Measurements from ENCODE around the gene CD300LD.

Gene CD300LD

DNA sequence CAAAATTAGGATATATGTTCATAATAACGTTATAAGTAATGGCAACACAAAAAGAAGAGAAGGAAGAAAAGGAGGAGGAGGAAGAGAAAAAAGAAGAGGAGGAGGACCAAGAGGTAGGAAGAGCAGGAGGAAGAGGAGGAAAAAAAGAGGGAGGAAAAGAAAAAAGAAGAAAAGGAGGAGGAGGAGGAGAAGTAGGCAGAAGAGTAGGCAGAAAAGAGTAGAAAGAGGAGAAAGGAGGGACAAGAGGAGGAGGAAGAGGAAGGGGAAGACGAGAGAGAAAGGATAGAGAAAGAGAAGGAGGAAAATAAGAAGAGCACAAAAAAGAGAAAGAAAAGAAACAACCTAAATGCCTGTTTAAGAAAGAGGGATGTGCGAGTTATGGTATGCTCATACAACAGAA, 55.2 kb downstream of the CD300LD start:
- H3K27me3 ChIP-seq (ENCODE audit: control insufficient read depth, low read length): no peaks in the 10 kb centered on the region
- H3K79me2 ChIP-seq (ENCODE audit: control insufficient read depth, low read length): no peaks in the 10 kb centered on the region
- no peak overlapping the region for H3K27ac ChIP-seq (ENCODE audit: low read depth, low read length)
- H4K20me1 ChIP-seq (ENCODE audit: control insufficient read depth, insufficient read depth, low read depth, low read length): no peaks in the 10 kb centered on the region
- H3K9me3 ChIP-seq (ENCODE audit: control insufficient read depth, insufficient read depth, low read length): no peaks in the 10 kb centered on the region
- no peaks in the 10 kb centered on the region for H3K9me2 ChIP-seq (replicated peaks; ENCODE audit: control insufficient read depth, low read length)
- H3K4me2 ChIP-seq (ENCODE audit: low read length): no peak overlapping the region
- H3K4me1 ChIP-seq (ENCODE audit: control insufficient read depth, low read length): peaks cover 4% of the 10 kb centered on the region
- no peak overlapping the region for H3K4me3 ChIP-seq (ENCODE audit: low read length)
- TF ChIP-seq, protein P1, sequence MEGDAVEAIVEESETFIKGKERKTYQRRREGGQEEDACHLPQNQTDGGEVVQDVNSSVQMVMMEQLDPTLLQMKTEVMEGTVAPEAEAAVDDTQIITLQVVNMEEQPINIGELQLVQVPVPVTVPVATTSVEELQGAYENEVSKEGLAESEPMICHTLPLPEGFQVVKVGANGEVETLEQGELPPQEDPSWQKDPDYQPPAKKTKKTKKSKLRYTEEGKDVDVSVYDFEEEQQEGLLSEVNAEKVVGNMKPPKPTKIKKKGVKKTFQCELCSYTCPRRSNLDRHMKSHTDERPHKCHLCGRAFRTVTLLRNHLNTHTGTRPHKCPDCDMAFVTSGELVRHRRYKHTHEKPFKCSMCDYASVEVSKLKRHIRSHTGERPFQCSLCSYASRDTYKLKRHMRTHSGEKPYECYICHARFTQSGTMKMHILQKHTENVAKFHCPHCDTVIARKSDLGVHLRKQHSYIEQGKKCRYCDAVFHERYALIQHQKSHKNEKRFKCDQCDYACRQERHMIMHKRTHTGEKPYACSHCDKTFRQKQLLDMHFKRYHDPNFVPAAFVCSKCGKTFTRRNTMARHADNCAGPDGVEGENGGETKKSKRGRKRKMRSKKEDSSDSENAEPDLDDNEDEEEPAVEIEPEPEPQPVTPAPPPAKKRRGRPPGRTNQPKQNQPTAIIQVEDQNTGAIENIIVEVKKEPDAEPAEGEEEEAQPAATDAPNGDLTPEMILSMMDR (IDR thresholded peaks at IDR 0.05; ENCODE audit: low read depth, low read length, poor library complexity, severe bottlenecking): no peak
- no peak for TF ChIP-seq EZH2phosphoT487 (IDR thresholded peaks at IDR 0.05; ENCODE audit: borderline replicate concordance, low read length)
- no peaks in the 10 kb centered on the region for H3K36me3 ChIP-seq (ENCODE audit: control insufficient read depth, low read length)
- no peaks in the 10 kb centered on the region for H3F3A ChIP-seq (ENCODE audit: control insufficient read depth, insufficient read depth)

DNA sequence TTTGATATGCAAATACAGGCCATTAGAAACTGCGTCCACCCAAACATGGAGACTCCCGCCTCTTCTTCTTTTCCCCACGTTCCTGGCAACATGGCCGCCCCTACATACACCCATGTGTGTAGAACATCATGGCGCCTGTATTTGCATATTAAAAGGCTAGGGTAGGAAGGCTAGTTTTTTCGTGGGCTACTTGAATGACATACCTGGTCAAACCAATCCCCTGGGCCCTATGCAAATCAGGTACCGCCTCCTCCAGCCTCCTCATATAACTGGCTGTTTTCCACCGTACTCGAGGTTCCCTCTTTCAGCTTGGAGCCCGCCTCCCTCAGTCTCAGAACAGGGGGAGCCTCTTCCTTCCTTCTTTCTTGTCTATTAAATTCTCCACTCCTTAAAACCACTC, 60.0 kb downstream of the CD300LD start:
- no peaks in the 10 kb centered on the region for H3K9me2 ChIP-seq (replicated peaks; ENCODE audit: control insufficient read depth, low read length)
- no peak overlapping the region for H3K4me2 ChIP-seq (ENCODE audit: low read length)
- H4K20me1 ChIP-seq (ENCODE audit: control insufficient read depth, insufficient read depth, low read depth, low read length): no peaks in the 10 kb centered on the region
- no peak overlapping the region for H3K27ac ChIP-seq (ENCODE audit: low read depth, low read length)
- H3K36me3 ChIP-seq (ENCODE audit: control insufficient read depth, low read length): no peaks in the 10 kb centered on the region
- H3K9me3 ChIP-seq (ENCODE audit: control insufficient read depth, insufficient read depth, low read length): no peaks in the 10 kb centered on the region
- H3K4me3 ChIP-seq (ENCODE audit: low read length): no peak overlapping the region
- H3K27me3 ChIP-seq (ENCODE audit: control insufficient read depth, low read length): no peaks in the 10 kb centered on the region
- peaks cover 4% of the 10 kb centered on the region for H3K4me1 ChIP-seq (ENCODE audit: control insufficient read depth, low read length)
- no peaks in the 10 kb centered on the region for H3F3A ChIP-seq (ENCODE audit: control insufficient read depth, insufficient read depth)
- H3K79me2 ChIP-seq (ENCODE audit: control insufficient read depth, low read length): no peaks in the 10 kb centered on the region
- TF ChIP-seq, protein P1 (IDR thresholded peaks at IDR 0.05; ENCODE audit: low read depth, low read length, poor library complexity, severe bottlenecking): no peak
- no peak for TF ChIP-seq EZH2phosphoT487 (IDR thresholded peaks at IDR 0.05; ENCODE audit: borderline replicate concordance, low read length)

DNA sequence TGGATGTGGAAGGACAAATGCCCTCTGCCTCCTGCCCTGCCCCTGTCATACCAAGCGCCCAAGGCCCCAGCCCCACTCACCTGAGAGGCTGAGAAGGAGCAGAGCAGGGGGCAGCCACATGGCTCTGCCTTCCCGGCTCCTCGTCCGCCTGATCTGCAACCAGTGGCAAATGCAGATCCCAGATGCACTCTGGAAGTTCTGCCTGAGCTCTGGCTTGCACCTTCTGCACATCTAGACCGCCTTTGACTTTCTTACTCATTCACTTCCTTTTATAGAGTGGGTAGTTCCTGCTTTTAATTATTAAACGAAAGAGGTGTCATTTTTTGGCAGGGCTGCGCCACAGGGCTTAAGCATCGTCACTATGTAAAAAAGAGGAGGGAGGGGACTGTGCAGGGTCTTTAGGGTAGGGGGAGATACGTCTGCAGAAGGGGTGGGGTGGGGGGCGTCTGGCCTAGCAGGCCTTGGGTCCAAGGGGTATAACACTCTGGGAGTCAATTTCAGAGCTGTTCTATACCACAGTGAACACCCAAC, 60.8 kb downstream of the CD300LD start, which contains the start of gene CD300LB:
TSS of gene CD300LB (minus strand) at position 245 of the 531 bp plus-strand sequence. CDS start at position 120, 125 bp downstream.
- H3K27me3 ChIP-seq (ENCODE audit: control insufficient read depth, low read length): no peaks in the 10 kb centered on the region
- H3K79me2 ChIP-seq (ENCODE audit: control insufficient read depth, low read length): no peaks in the 10 kb centered on the region
- no peaks in the 10 kb centered on the region for H3K36me3 ChIP-seq (ENCODE audit: control insufficient read depth, low read length)
- TF ChIP-seq EZH2phosphoT487 (IDR thresholded peaks at IDR 0.05; ENCODE audit: borderline replicate concordance, low read length): no peak
- TF ChIP-seq, protein P1 (IDR thresholded peaks at IDR 0.05; ENCODE audit: low read depth, low read length, poor library complexity, severe bottlenecking): no peak
- no peak within 1 kb of the TSS for H3K27ac ChIP-seq (ENCODE audit: low read depth, low read length)
- H3K9me3 ChIP-seq (ENCODE audit: control insufficient read depth, insufficient read depth, low read length): no peaks in the 10 kb centered on the region
- no peaks in the 10 kb centered on the region for H3K9me2 ChIP-seq (replicated peaks; ENCODE audit: control insufficient read depth, low read length)
- H3F3A ChIP-seq (ENCODE audit: control insufficient read depth, insufficient read depth): no peaks in the 10 kb centered on the region
- peaks cover 4% of the 10 kb centered on the region for H3K4me1 ChIP-seq (ENCODE audit: control insufficient read depth, low read length)
- H3K4me2 ChIP-seq (ENCODE audit: low read length): no peak within 1 kb of the TSS
- H3K4me3 ChIP-seq (ENCODE audit: low read length): no peak within 1 kb of the TSS
- H4K20me1 ChIP-seq (ENCODE audit: control insufficient read depth, insufficient read depth, low read depth, low read length): no peaks in the 10 kb centered on the region
